GM21381 (cell line): ENCODE measurements around the gene PTPRO.
A peak's percentile ranks its signal among the peaks of the same experiment; 100 is the strongest.

ENCODE experiments used
- ATAC-seq: cut with Tn5 transposase; IDR thresholded peaks from one replicate; pipeline ENCODE4 v1.9.1; 2021; ENCODE audit warnings: mild to moderate bottlenecking, moderate library complexity; ENCODE audit not compliant: unreplicated experiment

Gene PTPRO

DNA sequence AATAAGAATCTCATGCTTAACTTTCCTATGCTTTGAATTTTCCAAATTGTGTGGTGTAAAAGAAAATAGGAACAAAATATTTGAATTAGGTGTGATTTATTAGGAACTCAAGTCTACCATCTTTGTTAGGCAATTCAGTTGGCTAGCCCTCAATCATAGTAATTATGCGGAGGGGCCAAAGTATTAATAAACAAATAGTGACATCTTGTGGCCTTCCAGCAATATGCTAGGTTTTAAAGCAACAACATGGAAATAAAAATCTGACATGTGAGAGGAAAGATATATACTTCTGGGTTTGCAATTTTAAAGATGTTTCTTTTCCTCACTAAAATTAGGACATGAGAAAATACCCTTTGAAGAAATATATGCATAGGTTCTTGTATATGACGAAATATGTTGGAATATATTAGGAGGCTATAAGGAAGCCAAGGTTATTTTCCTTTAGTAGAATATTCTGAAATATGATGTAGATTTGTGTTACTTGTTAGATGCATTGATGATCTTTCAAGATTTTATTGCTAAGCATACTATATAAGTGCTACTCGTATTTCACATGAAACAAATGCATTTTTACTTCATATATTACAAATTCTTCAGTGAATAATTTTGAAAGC, 200.4 kb downstream of the PTPRO start:
- ATAC-seq, result no peak

DNA sequence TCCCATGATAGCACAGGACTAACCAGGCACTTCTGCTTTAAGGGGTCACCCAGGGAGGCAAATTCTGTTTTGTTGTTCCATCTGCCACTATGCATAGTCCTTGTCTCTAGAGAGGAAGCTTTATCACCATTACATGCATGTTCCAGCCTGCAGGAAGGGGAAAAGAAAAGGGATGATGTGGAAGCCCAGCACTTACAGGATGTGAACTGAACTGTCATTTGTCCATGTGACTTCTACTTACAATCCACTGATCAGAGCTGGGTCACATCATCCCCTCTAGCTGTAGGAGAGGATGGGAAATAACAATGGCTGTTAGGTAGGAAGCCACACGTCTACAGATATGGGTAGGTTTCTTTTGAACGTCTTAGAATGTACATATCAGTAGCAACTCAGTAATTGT, 203.1 kb downstream of the PTPRO start:
- ATAC-seq, result no peak

DNA sequence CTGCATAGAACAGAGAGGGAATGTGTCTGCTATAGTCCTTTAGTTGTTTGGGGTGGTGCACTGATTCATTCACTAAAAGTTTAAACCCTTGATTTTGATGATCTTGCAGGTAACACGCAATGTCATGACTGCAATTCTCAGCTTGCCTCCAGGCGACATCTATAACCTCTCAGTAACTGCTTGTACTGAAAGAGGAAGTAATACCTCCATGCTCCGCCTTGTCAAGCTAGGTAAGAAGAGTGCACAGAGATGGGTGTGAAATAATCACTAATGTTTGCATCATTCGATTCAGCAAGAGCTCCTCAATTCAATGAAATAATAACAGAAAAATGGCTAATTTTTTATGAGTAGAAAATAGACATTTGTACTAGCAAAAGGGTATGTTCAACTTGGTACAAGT, 203.7 kb downstream of the PTPRO start:
- ATAC-seq, result peak; percentile 100

DNA sequence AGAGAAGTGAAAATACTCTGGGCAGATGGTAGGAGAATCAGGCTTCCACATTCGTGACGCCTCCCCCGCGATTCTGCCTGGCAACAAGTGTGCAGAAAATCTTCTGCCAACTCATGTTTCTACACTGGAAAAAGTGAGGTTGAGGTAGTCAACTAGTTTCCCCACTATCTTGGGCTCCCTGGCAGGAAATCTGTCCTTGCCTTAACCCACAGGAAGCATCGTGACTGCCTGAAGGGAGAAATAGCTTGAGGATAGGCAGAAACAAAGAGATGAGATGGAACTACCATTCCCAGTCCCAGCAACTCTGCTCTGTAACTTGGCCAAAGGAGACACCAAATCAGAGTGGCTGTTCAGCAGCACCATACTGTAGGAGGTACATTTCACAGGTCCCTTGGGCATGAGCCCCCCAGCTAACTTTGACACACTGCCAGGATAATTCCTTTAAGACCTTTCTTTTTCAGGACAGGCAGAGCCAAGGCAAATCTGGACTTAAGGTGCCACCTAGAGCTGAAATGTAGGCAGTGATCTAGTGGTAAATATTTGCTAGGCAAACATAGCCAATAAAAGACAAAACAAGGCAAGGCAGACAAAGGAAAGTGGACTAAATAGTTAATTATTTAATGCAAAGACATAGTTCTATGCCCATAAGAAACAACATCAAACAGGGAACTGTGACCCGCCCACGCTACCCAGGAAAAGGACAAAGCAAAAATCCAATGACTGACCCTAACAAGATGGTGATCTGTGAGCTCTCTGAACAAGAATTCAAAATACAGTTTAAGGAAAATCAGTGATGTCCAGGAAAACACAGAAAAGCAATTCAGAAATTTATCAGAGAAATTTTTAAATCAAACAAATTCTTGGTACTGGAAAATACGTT, 205.1 kb downstream of the PTPRO start:
- no peak for ATAC-seq

DNA sequence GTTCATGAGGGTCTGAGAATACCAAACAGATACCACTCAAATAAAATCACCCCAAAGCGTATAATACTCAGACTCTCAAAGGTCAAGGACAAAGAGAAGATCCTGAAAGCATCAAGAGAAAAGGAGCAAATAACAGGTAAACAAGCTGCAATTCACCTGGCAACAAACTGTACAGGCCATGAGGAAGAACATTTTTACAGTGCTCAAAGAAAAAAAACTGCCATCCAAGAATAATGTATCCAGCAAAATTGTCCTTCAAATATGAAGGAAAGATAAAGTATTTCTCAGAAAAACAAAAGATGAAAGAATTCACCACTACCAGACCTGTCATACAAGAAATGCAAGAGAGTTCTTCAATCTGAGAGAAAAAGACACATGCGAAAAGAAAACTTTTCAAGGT, 206.4 kb downstream of the PTPRO start:
- ATAC-seq, result no peak

DNA sequence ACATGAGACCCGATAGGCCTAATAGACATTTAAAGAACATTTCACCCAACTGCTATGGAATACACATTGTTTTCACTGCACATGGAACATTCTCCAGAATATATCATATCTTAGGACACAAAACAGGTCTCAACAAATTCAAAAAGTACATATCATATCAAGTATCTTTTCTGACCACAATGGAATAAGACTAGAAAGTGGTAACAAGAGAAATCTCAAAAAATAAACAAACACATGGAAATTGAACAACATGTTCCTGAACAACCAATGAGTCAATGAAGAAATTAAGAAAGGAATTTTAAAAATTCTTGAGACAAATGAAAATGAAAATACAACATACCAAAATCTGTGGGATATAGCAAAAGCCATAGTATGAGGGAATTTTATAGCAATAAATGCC, 208.1 kb downstream of the PTPRO start:
- ATAC-seq, result no peak

DNA sequence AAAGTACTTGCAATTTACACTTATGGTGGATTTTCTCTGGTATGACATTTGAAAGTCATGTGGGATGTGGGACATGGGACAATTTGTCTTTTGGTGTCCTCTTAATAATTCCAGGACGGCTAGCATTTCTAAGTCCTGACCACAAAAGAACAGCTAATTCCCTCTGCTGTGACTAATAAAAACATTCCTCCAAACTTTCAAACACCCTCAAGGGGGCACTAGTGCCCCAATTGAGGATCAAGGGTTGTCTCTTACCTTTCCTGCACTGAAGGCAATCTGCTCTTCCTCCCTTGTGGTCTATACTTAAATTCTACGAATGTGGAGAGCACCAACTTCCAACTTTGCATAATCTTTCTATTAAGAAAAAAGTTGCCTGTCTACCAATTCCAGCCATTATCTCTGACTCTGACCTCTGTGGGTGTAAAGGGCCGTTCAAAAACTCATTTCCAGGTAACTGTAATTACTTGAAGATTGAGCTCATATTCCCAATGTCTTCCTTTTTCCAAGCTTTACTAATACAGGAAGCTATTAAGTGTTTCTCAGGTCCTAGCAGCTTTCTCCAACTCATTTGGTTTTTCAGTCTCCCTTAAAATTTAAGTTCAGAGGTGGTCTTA, 210.2 kb downstream of the PTPRO start:
- peak; percentile 73 for ATAC-seq

DNA sequence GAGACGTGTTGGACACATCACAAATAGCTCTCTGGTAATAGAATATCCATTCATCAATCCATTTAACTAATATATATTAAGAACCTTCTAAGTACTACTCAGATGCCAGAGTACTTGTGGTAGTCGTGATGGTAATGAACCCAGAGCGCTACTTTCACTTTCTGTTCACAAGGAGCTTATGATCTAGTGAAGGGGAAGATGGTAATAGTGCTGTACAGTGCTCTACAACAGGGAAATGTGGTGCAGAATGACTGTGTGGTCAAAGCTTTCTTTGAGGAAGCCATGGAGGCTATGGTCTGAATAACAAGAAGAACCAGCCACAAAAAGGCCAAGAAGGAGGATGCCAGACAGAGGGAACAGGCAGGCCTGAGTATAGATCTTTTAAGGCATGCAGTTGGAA, 212.0 kb downstream of the PTPRO start:
- ATAC-seq, result peak; percentile 87

DNA sequence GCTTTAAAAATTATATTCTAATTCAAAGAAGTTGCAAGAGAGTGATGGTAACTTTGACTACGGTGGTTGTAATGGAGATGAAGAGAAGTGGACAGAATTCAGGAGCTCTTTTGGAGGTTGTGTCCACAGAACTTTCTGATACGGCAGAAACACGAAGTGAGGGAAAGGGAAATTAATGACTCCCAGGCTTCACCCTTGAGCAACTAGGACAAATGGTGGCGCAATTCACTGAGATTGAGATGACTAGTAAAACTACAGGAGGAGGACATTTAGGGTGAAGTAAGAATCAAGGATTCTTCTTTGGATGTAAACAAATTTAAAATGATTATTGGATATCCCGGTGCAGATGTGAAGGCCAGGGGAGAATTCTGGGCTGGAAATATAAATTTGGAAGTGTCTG, 212.6 kb downstream of the PTPRO start:
- ATAC-seq, result no peak

DNA sequence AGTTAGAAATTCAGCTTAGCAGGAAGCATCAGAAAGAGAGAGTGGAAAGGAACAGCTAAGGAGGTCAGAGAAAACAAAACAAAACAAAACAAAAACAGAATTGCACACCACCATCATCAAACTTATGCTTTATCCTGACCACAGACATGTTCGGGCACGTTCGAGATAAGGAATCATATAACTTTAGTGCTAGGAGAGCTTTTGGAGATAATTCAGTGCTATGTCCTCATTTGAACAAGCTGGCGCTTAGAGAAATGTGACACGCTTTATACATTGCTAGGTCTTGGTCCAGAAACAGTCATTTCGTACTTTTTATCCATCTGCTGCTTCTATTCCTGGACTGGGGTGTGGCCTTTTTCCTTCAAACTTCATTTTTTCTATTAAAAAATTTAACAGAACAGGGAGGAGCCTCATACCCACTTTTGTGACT, 213.1 kb downstream of the PTPRO start:
- ATAC-seq, result no peak

DNA sequence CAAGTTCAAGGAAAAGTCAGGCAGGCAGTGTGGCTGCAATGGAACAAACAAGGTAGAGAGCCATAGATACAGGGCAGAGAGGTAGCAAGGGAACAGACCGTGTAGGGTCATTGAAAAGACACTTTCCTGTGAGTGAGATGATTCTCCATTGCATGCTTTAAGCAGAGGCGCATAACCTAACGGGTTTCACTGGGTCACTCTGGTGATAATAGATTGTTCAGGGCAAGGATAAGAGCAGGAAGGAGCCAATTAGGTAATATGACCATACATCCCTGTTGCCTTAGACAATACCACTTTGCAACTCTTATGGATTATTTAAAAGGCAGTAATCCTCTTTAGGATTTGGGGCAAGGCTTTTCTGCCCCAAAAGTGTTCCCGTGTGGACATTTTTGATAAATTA, 214.1 kb downstream of the PTPRO start:
- ATAC-seq, result no peak

DNA sequence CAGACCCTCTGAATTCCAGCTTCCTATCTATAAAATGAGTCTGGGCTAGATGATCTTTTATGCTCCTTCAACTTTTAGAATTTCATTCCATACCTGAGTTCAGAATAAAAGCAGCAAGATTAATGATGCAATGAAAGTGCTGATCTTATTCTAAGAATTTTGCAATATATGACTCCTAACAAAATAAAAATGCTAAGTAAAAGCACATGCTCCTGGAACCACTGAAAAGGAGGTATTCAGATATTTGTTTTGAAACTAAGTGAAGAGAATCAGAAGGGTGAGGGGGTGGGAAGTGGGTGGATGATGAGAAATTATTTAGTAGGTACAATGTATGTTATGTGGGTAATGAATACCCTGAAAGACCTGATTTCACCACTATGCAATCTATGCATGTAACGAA, 216.6 kb downstream of the PTPRO start:
- no peak for ATAC-seq

DNA sequence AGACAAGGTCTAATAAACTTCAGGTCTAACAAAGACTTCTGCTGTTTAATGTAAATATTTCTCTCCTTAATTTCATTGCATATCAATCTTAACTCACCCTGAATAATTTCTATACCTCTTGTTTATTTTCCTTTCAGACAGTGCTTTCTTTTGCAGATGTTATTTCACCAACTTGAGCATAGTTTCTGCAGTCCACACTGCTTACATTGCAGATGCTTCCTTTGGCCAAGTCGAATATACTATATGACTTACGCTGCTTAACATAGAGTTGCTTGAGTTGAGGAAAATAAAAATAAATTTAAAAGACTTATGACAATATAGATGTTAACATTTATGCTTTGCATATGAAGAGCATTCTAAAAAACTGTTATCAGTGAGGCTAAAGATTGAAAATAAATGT, 217.7 kb downstream of the PTPRO start:
- ATAC-seq, result no peak

DNA sequence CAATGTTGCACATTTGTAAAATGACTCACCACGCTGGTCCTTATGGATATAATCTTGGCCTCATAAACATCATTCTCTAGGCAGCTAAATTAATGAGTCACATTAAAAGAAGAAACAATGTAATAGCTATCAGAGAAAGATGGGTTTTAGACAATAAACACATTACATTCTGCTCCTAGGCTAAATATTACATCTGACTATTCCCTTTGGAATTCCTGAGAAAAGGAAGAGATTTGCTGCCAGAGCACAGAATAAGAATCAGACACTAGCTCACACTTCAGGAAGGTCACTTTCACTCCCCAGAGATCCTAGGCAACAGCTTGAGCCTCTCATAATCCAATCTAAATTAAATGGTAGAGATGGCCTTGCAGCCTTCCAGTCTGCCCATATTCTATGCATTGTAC, 218.2 kb downstream of the PTPRO start:
- ATAC-seq, result no peak

DNA sequence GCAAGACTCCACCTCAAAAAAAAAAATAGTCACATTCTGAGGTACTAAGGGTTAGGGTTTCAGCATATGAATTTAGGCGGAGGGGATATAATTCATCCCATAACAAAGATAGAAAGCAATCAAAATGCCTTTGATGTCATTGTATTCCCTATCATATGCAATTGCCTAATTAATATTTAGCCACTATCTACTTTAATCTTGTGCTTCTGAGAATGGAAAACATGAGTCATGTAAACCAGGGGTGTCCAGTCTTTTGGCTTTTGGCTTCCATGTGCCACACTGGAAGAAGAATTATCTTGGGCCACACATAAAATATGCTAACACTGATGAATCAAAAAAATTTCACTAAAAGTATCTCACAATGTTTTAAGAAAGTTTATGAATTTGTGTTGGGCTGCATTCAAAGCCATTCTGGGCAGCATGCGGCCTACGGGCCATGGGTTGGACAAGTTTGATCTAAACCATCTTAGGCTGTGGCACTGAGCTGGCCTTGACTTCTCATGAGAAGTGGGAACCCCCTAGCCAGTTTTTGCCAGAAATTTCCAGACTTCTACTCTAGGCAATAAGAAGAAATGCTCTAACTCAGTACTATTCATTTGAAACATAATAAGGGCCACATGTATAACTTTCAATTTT, 219.8 kb downstream of the PTPRO start:
- ATAC-seq, result no peak

DNA sequence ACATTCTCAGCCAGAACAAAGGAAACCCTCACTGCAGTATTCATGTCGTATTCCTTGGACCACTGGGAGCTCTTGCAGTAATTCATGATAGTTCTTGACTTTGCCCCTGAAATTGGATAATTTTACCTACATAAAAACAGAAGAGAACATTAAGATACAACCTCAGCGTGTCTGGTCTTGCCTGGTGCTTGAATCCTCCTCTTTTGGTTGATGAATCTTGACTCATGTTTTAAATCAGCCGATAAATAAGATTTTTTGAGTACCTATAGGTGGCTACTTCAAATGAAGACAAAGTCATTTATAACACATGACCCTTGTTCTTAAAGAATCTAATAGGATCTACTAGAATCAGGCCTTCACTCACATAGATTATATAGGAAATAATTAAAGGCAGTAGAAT, 221.0 kb downstream of the PTPRO start:
- no peak for ATAC-seq

DNA sequence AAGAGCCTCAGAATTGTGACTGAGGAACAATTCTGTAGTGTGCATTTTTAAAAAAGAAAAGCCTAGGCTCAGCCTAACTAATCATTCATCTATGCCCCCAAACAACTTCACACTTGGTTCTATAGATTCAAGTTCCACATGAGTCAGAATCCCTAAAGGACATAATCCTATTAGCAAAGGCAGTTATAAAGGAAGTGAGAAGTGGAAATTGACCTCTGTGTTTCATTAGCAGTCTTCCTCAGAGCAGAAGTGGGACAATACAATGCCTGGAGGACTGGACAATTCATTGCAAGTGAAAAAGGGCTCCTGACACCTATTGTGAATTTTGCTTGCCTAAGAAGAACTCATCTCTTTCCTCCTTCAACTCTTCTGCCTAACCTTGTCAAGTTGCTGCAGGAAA, 222.3 kb downstream of the PTPRO start:
- ATAC-seq, result no peak

DNA sequence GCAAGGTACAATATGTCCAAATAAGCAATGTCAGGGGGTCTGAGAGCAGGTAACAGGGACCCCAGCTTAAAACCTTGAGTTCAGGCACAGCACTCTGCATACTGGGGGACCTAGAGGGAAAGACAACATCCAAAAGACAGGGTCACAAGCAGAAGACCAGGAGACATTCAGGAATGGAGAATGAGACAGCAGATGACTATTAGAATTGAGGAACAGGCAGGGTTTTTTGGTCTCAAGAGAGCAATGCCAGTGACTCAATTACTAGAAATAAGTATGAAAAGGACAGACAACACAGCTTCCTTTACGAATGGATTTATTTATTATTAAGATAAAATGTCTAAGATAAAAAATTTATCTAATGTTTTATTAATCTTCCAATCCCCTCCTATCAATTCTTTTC, 223.0 kb downstream of the PTPRO start:
- no peak for ATAC-seq

DNA sequence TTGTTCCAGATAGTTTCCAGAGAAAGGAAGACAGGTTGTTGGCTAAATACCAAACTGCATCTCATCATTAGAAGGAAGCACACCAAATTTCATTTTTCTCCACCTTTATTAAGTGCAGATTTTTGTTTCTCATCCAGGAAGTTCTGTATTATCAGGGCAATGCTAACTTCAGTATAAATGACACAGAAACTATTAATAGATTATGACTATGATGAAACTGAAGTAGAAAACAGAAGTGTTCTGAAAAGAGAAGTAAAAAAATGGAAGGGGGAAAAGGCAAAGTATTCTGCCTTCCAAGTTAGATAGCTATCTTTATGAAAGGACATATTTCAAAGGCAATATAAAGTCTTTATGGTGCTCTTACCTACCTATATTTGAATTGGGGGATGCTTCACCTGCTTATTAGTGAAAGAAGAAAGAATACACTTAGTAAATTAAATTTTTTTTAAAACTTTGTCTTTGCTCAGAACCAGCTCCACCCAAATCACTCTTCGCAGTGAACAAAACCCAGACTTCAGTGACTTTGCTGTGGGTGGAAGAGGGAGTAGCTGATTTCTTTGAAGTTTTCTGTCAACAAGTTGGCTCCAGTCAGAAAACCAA, 223.9 kb downstream of the PTPRO start:
- peak; percentile 76 for ATAC-seq

DNA sequence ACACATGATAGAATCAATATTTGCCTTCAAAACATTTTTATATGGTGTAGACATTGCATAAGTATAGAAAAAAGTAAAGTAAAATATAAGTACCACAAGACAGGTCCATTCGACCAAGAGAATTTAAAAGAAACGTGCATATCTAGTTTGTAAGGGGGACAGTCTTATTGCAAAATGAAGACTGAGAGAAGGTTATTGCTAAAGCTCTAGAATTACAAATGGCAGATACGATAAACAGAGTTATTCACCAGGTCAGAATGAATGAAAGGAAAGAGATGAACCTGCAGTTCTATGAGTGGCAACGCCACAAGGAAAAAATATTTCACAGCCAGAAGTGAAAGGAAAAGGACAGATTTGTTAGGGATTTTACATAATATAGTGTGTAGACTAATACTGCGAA, 224.8 kb downstream of the PTPRO start:
- ATAC-seq, result no peak

DNA sequence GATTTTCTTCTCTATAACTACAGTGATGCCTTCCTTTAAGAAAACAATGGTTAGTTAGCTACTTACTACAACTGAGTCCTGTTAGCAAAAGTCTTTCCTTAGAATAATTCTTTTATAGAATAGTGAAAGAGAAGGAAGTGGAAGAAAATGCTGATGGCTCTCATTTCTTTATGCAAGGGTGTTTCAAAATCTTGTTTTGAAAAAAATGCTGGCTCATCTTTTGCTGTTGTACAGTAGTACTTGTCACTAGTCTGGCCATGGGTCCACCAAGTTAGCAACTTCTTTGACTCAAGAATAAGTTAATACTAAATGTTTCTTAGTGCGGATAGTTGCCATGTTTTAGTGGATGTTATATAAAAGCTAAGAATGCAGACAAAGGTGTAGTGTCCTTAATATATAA, 225.4 kb downstream of the PTPRO start:
- no peak for ATAC-seq
